Heart left ventricle (tissue), 16 donors: ENCODE data around the gene PLEKHM3. TPM values are rescaled to one million over a fixed set of nuclear protein-coding genes. Genes with fewer than 3 reads are reported as not detected.

Source experiments
- ATAC-seq, 4 donors: fragments of 200-7000 bp; cut with Tn5 transposase; one replicate each; pipeline ENCODE4 v1.9.1; 2020 to 2022; ENCODE audit warnings: moderate library complexity in 4 of 4, mild to moderate bottlenecking in 3 of 4, moderate number of reproducible peaks in 1 of 4
- DNase-seq, 5 donors: peaks; one replicate each; pipeline ENCODE4 v3.0.0-alpha.2; 2020
- H3K27ac ChIP-seq, 12 donors: fragments of 200-600 bp; sonication (generic) in 4 of 12; one replicate each; pipeline versions ENCODE4 v1.5.0 to v1.8.0; 2016 to 2022; ENCODE audit warnings: mild to moderate bottlenecking in 2 of 12
- H3K27me3 ChIP-seq, 9 donors: fragments of 200-600 bp; sonication (generic) in 2 of 9; one replicate each; pipeline versions ENCODE4 v1.5.1 to v1.8.0; 2016 to 2022; ENCODE audit warnings: mild to moderate bottlenecking in 3 of 9
- H3K36me3 ChIP-seq, 9 donors: fragments of 200-600 bp; sonication (generic) in 2 of 9; one replicate each; pipeline versions ENCODE4 v1.5.0 to v1.8.0; 2018 to 2022; ENCODE audit warnings: mild to moderate bottlenecking in 2 of 9
- H3K4me1 ChIP-seq, 12 donors: fragments of 200-600 bp; sonication (generic) in 4 of 12; one replicate each; pipeline versions ENCODE4 v1.5.0 to v1.8.0; 2016 to 2022; ENCODE audit warnings: mild to moderate bottlenecking in 3 of 12
- H3K4me3 ChIP-seq, 12 donors: fragments of 200-600 bp; sonication (generic) in 4 of 12; one replicate each; pipeline versions ENCODE4 v1.5.0 to v1.8.0; 2017 to 2022; ENCODE audit warnings: mild to moderate bottlenecking in 9 of 12, moderate library complexity in 4 of 12
- H3K9me3 ChIP-seq, 12 donors: fragments of 200-600 bp; sonication (generic) in 4 of 12; one replicate each; pipeline versions ENCODE4 v1.5.0 to v1.8.0; 2016 to 2022; ENCODE audit warnings: mild to moderate bottlenecking in 1 of 12
- CTCF ChIP-seq, 12 donors: fragments of 200-600 bp; sonication (generic) in 4 of 12; IDR thresholded peaks; one replicate each; pipeline versions ENCODE4 v1.5.0 to v1.8.0; 2018 to 2022; ENCODE audit warnings: antibody characterized with exemption in 12 of 12, mild to moderate bottlenecking in 5 of 12
- POLR2A ChIP-seq, 2 donors: fragments of 450-650 bp; IDR thresholded peaks; one replicate each; pipeline ENCODE4 v1.6.1; 2017; ENCODE audit warnings: antibody characterized with exemption in 2 of 2, mild to moderate bottlenecking in 2 of 2, moderate library complexity in 2 of 2
- WGBS, 4 donors: extraction: QIAGEN DNeasy Blood & Tissue Kit in 2 of 4; methylation state at CpG; one replicate each; pipeline versions ENCODE4 v1.1.5 to v1.1.7; 2013 to 2018; 5-methylcytosine and 5-hydroxymethylcytosine counted together
- intact Hi-C, 10 donors: fragments of 100-400 bp; cut with DNase I; formaldehyde crosslinking; loops; one replicate each; pipeline versions ENCODE4 v1.11.1 to v1.14.2; 2022
- polyA plus RNA-seq, 2 donors: library from polyadenylated mRNA; stranded (reverse); fragments of 200-250 nt; gene quantifications; one replicate each; pipeline ENCODE4 v1.2.3, GENCODE V29; 2013
- total RNA-seq, 9 donors: library from RNA; depleted of rRNA in 2 of 9; stranded (reverse); fragments of >200 nt in 2 of 9; fragmentation: NEBNext Ultra II Directional in 3 of 9; extraction: Animal tissue kit (Norgen Biotek cat#: 25700) in 3 of 9; gene quantifications; one replicate each; pipeline versions ENCODE4 v1.1.0 to v1.2.4, GENCODE V29; 2016 to 2023
- donor health status: ischemic (EF 13 %, LVEDD 7.1; RV severe dilation, severe dysfunction).
- donor health status: healthy with polysubstance abuse.
- donor health status: DM: no; HTN: yes; CAD: no.
- donor health status: DM: no; HTN: no; CAD: no.
- donor health status: ischemic (EF 25% LVEDD 6.9; RV normal size, moderate dysfunction).
- donor health status: ischemic (EF 25% LVEDD 5.7; RV mildly dilated, moderate dysfunction).
- donor health status: healthy.
- donor health status: DM: yes; HTN: yes; CAD: no.
- donor health status: ischemic (EF 35%, LVEDD 5.7; RV mildly dilated, moderate dysfunction).
- donor health status: nonischemic (EF 11% LVEDD 7.7; RV severe dilation, severe dysfunction).
- donor health status: DM: yes; HTN: yes; CAD: no.
- donor health status: PGD.
- donor health status: ischemic (EF 29% LVEDD 5.4; RV normal size, mild dysfunction).
- donor health status: nonischemic (EF 23%, LVEDD 6.1; RV moderate dilation, normal function).

PLEKHM3 gene
- total and polyA plus RNA-seq, 11 donors: 5.2 to 28.3 (median 17.0) TPM

GRCh38 chr2:207929923-207930322 lies 95.4 kb downstream of the PLEKHM3 start:
- WGBS, 4 donors: 97 to 100% (median 98%) methylated on average over 3 of the region's 3 CpGs
- TF ChIP-seq CTCF (IDR thresholded peaks at IDR 0.05) (no peak), POLR2A (IDR thresholded peaks at IDR 0.05) (no peak)
- Histone ChIP-seq H3K27me3 (no peaks in the 10 kb centered on the region), H3K4me3 (no peak overlapping the region), H3K36me3 (peaks cover 0 to 28% (median 6%) of the 10 kb centered on the region in 9 donors), H3K9me3 (no peaks in the 10 kb centered on the region), H3K27ac (peak overlapping the region in 1 of 12 donors; percentile 81), H3K4me1 (peaks cover 0 to 49% (median 16%) of the 10 kb centered on the region in 12 donors)
- intact Hi-C loops: no loop called here
- no peak for DNase-seq
- ATAC-seq: no peak

GRCh38 chr2:207928079-207928478 lies 97.2 kb downstream of the PLEKHM3 start:
- Histone ChIP-seq H3K4me1 (peaks cover 0 to 32% (median 13%) of the 10 kb centered on the region in 12 donors), H3K4me3 (no peak overlapping the region), H3K9me3 (no peaks in the 10 kb centered on the region), H3K27me3 (no peaks in the 10 kb centered on the region), H3K36me3 (peaks cover 0 to 31% (median 7%) of the 10 kb centered on the region in 9 donors), H3K27ac (peak overlapping the region in 2 of 12 donors; percentile 29 to 81)
- DNase-seq (no peak), ATAC-seq (no peak)
- intact Hi-C loops: no loop called here
- TF ChIP-seq POLR2A (IDR thresholded peaks at IDR 0.05): no peak
- TF ChIP-seq CTCF (IDR thresholded peaks at IDR 0.05): no peak

GRCh38 chr2:207926989-207927300 lies 98.4 kb downstream of the PLEKHM3 start:
- H3K36me3 ChIP-seq: peaks cover 0 to 31% (median 7%) of the 10 kb centered on the region in 9 donors
- no peaks in the 10 kb centered on the region for H3K9me3 ChIP-seq
- intact Hi-C loops: no loop called here
- 89 to 96% (median 93%) methylated on average over 4 of the region's 4 CpGs for WGBS, 4 donors
- TF ChIP-seq POLR2A (IDR thresholded peaks at IDR 0.05) (no peak), CTCF (IDR thresholded peaks at IDR 0.05) (no peak)
- no peak for ATAC-seq
- no peaks in the 10 kb centered on the region for H3K27me3 ChIP-seq
- DNase-seq: no peak
- H3K4me1 ChIP-seq: peaks cover 0 to 23% (median 12%) of the 10 kb centered on the region in 12 donors
- H3K4me3 ChIP-seq: no peak overlapping the region
- peak overlapping the region in 5 of 12 donors; percentile 3 to 81 (median 39) for H3K27ac ChIP-seq

GRCh38 chr2:207926133-207926988 lies 99.0 kb downstream of the PLEKHM3 start:
- DNase-seq (peak in 2 of 5 donors; percentile 49 to 58), ATAC-seq (peak; percentile 35 to 92 (median 85))
- Histone ChIP-seq H3K27ac (peak overlapping the region in 7 of 12 donors; percentile 3 to 81 (median 22)), H3K4me3 (no peak overlapping the region), H3K27me3 (no peaks in the 10 kb centered on the region), H3K36me3 (peaks cover 0 to 31% (median 7%) of the 10 kb centered on the region in 9 donors), H3K4me1 (peaks cover 0 to 21% (median 12%) of the 10 kb centered on the region in 12 donors), H3K9me3 (no peaks in the 10 kb centered on the region)
- WGBS, 4 donors: 68 to 77% (median 70%) methylated on average over 13 of the region's 13 CpGs
- intact Hi-C loops: no loop called here
- TF ChIP-seq CTCF (IDR thresholded peaks at IDR 0.05) (no peak), POLR2A (IDR thresholded peaks at IDR 0.05) (no peak)
